NCI-H2029 (cell line): ENCODE data around the gene ADAR.
A peak's percentile ranks its signal among the peaks of the same experiment; 100 is the strongest.
"Not testable (repeated sequence)": the region's sequence is repeated elsewhere in the genome, so short reads cannot be mapped to it uniquely, and the experiment has no call there.

Experiments
- DNase-seq: peaks from one replicate; lab custom pipeline; 2025; lab: John Stamatoyannopoulos, UW

Gene ADAR, protein sequence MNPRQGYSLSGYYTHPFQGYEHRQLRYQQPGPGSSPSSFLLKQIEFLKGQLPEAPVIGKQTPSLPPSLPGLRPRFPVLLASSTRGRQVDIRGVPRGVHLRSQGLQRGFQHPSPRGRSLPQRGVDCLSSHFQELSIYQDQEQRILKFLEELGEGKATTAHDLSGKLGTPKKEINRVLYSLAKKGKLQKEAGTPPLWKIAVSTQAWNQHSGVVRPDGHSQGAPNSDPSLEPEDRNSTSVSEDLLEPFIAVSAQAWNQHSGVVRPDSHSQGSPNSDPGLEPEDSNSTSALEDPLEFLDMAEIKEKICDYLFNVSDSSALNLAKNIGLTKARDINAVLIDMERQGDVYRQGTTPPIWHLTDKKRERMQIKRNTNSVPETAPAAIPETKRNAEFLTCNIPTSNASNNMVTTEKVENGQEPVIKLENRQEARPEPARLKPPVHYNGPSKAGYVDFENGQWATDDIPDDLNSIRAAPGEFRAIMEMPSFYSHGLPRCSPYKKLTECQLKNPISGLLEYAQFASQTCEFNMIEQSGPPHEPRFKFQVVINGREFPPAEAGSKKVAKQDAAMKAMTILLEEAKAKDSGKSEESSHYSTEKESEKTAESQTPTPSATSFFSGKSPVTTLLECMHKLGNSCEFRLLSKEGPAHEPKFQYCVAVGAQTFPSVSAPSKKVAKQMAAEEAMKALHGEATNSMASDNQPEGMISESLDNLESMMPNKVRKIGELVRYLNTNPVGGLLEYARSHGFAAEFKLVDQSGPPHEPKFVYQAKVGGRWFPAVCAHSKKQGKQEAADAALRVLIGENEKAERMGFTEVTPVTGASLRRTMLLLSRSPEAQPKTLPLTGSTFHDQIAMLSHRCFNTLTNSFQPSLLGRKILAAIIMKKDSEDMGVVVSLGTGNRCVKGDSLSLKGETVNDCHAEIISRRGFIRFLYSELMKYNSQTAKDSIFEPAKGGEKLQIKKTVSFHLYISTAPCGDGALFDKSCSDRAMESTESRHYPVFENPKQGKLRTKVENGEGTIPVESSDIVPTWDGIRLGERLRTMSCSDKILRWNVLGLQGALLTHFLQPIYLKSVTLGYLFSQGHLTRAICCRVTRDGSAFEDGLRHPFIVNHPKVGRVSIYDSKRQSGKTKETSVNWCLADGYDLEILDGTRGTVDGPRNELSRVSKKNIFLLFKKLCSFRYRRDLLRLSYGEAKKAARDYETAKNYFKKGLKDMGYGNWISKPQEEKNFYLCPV

GRCh38 chr1:154607609-154608396 lies at the start of gene ADAR:
Gene ADAR (minus strand): TSS chr1:154608186. CDS start chr1:154608006, 180 bp downstream.
- DNase-seq = peak; percentile 83

- DNase-seq = no peak
Observed at GRCh38 chr1:154657556-154657955, 49.6 kb upstream of the ADAR start.

- no peak for DNase-seq
Observed at GRCh38 chr1:154652893-154653292, 44.9 kb upstream of the ADAR start.

DNA sequence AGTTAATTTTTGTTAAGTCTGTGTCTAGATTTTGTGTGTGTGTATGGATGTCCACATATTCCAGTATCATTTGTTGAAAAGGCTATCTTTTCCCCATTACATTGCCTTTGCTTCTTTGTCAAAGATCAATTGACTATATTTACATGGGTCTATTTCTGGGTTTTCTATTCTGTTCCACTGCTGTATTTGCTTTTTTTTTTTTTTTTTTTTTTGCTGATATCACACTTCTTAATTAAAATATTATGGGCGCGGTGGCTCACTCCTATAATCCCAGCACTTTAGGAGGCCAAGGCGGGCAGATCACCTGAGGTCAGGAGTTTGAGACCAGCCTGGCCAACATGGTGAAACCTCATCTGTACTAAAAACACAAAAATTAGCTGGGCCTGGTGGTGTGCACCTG lies 36.7 kb upstream of the ADAR start:
- DNase-seq = not testable (repeated sequence)

- DNase-seq = no peak
Observed at GRCh38 chr1:154641534-154641933, 33.5 kb upstream of the ADAR start.

DNA sequence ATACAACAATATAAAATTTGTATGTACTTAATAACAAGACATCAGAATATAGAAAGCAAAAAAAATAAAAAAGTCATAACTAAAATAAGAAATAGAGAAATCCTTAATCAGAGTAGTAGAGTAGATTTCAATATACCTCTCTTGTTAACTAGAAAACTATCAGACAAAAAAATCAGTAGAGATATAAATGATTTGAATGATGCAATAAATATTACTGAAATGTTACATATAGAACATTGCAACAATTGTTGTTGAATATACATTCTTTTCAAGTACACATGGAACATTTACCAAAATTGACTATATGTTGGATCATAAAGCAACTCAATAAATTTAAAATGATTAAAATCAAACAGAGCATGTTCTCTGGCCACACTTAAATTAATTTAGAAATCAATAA lies 31.9 kb upstream of the ADAR start:
- DNase-seq = no peak

GRCh38 chr1:154635171-154635570 lies 27.2 kb upstream of the ADAR start:
- no peak for DNase-seq

- DNase-seq = no peak
Observed at GRCh38 chr1:154629675-154630073, 21.7 kb upstream of the ADAR start.

DNA sequence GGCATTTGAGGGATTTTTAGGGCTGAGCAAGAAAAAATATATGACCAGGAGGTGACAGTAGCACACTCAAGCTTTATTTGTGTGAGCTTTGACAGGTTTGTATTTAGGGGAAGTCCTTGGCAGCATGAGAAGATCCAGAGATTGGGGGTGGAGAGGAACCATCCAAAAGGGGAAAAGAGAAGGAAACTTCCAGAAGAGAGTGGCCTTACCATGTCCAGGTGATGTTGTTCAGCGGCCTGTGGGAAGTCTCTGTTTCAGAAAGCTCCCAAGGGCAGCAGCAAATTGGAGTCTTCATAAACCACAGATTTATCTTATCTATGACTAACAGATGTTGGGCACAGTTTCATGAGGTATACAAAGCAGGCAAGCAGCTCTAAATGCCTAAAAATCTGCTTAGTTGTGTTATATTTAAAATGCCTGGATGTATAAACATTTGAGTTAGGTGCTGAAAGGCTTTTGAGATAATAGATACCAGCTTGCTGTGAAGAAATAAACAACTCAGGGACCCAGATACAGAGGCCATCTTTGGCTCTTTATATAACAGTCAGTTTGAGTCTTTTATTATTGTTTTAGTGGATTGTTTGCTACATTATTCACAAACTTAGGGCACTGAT lies 21.2 kb upstream of the ADAR start:
- DNase-seq = no peak

- no peak for DNase-seq
Observed at GRCh38 chr1:154628121-154628405, 20.1 kb upstream of the ADAR start.

DNA sequence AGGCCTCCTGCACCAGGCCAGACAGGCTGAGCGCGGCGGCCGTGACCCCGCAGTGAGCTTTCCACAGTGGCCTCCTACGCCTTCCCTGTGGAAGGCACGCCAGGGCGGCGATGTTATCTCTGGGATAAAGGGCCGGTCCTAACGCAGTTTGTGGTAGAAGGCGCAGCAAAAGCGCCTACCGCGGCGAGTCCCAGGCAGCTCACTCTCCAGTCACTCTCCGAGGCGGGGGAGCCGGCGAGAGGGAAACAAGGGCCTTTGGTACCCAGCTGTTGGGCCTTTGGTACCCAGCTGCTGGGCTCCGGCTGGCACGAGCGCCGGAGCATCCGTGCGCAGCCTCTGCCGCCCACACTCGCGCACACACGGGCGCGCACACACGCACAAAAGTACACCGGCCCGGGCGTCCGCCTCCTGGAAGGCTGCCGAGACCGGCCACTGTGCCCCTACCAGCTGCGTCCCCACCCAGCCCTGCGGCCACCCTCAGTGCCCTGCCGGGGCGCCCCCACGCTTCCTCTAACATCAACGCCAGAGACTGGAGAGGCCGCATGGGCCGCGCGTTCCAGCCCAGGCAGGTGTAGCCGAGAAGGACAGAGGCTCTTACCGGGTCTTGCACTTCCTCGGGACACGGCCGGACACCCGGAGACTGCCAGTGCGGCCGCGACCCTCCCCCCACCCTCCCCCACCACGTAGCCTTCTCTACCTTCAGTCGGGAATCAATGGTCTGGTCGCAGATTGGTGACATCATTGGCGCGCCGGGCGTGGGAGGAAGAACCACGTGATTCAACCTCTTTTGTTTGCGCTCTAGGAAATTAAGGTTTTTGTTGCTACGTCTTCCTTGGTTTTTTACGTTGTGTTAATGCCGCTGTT lies 19.5 kb upstream of the ADAR start:
- peak; percentile 74 for DNase-seq

GRCh38 chr1:154626456-154627256 lies 18.7 kb upstream of the ADAR start:
- no peak for DNase-seq

- no peak for DNase-seq
Observed at GRCh38 chr1:154624746-154625643, 17.0 kb upstream of the ADAR start.

DNA sequence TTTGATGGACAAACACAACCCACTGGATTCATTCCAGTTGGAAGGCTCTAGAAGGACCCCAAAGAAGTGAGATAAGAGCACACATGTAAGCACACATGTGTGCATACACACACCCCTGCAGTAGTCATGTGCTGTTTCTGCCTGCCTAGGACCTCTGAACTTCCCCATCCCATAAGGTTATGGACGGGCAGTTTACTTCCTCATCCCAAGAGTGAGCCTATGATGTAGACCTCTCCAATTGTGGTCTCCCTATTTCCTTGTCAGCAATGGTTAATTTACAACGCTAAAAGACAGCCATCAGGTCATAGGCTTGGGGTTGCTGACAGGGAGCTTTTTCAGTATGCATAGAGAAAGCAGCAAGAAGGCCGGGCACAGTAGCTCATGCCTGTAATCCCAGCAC lies 15.4 kb upstream of the ADAR start:
- DNase-seq = no peak

- no peak for DNase-seq
Observed at GRCh38 chr1:154622503-154623039, 14.6 kb upstream of the ADAR start.

- no peak for DNase-seq
Observed at GRCh38 chr1:154621875-154622274, 13.9 kb upstream of the ADAR start.

- no peak for DNase-seq
Observed at GRCh38 chr1:154620751-154621150, 12.8 kb upstream of the ADAR start.
